Astrocyte of the cerebellum (primary cell): ENCODE data around the gene HIP1.

ENCODE experiments used
- DNase-seq: peaks from one replicate; pipeline ENCODE4 v3.0.0-alpha.2; 2011; ENCODE audit warnings: low read depth
- H3K4me3 ChIP-seq: 2 replicates; pipeline ENCODE4 v1.5.1; 2011; ENCODE audit warnings: mild to moderate bottlenecking, low read depth, low read length, moderate library complexity
- in situ Hi-C: cut with HindIII; loops from 2 replicates; pipeline ENCODE4 v1.10.0; 2017; ENCODE audit warnings: low sequenced_read_pairs
- TF ChIP-seq, protein P1 (sequence below): IDR thresholded peaks from 2 replicates; pipeline ENCODE4 v1.5.1; 2012; ENCODE audit warnings: low read length, low read depth, moderate library complexity, mild to moderate bottlenecking; ENCODE audit errors: missing control alignments

HIP1 gene

GRCh38 chr7:75624134-75624832, 114.5 kb downstream of the HIP1 start:
- no peak overlapping the region for H3K4me3 ChIP-seq
- TF ChIP-seq, protein P1, sequence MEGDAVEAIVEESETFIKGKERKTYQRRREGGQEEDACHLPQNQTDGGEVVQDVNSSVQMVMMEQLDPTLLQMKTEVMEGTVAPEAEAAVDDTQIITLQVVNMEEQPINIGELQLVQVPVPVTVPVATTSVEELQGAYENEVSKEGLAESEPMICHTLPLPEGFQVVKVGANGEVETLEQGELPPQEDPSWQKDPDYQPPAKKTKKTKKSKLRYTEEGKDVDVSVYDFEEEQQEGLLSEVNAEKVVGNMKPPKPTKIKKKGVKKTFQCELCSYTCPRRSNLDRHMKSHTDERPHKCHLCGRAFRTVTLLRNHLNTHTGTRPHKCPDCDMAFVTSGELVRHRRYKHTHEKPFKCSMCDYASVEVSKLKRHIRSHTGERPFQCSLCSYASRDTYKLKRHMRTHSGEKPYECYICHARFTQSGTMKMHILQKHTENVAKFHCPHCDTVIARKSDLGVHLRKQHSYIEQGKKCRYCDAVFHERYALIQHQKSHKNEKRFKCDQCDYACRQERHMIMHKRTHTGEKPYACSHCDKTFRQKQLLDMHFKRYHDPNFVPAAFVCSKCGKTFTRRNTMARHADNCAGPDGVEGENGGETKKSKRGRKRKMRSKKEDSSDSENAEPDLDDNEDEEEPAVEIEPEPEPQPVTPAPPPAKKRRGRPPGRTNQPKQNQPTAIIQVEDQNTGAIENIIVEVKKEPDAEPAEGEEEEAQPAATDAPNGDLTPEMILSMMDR, result no peak
- in situ Hi-C loops, result no loop called here
- DNase-seq, result no peak

GRCh38 chr7:75623390-75624133, 115.2 kb downstream of the HIP1 start:
- TF ChIP-seq, protein P1, result no peak
- H3K4me3 ChIP-seq, result no peak overlapping the region
- no peak for DNase-seq
- in situ Hi-C loops, result no loop called here

DNA sequence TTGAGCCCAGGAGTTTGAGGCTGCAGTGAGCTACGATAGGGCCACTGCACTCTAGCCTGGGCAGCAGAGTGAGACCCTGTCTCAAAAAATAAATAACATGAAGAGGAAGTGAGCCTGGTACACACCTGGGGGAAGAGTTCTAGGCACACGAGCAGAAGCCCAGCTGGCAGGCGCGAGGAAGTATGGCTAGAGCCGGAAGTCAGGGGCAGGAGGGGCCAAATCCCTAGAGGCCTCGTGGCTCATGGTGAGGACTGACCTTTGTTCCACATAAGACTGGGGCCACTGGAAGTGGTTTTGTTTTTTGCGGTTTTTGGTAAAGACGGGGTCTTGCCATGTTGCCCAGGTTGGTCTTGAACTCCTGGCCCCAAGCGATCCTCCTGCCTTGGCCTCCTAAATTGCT, 117.6 kb downstream of the HIP1 start:
- in situ Hi-C loops, result no loop called here
- no peak for DNase-seq
- no peak overlapping the region for H3K4me3 ChIP-seq
- TF ChIP-seq, protein P1, result no peak

GRCh38 chr7:75619636-75620035, 119.1 kb downstream of the HIP1 start:
- no peak for DNase-seq
- no peak overlapping the region for H3K4me3 ChIP-seq
- in situ Hi-C loops, result no loop called here
- TF ChIP-seq, protein P1, result no peak

DNA sequence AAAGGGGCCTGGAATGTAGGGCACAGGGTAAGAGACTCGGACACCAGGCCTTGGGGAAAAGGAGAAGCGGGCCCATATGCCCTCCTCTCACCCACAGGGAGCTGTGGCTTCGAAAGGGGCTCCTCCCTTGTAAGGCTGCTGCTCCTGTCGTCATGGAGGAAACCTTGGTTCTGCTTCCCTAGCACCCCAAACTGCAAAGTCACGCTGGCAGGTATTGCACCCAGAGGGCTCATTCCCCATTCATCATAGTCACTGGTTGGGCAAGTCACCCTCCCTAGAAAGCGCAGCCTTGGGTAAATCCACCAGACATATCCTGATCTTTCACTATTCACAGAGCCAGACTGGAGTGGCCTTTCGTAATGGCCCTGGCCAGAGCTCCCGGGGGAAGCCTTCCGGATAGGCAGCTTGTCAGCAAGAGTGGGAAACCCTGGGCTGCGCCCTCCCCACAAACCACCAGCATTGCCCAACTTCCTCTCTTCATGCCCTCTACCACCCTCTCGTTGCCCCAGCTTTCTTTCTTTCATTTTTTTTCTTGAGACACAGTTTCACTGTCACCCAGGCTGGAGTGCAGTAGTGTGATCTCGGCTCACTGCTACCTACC, 121.0 kb downstream of the HIP1 start:
- DNase-seq, result no peak
- TF ChIP-seq, protein P1, result no peak
- H3K4me3 ChIP-seq, result no peak overlapping the region
- in situ Hi-C loops, result no loop called here

GRCh38 chr7:75616421-75617167, 122.1 kb downstream of the HIP1 start:
- H3K4me3 ChIP-seq, result no peak overlapping the region
- in situ Hi-C loops, result no loop called here
- TF ChIP-seq, protein P1, result no peak
- DNase-seq, result no peak
